HG02763 (cell line): ENCODE measurements around the gene TRIM24.

Source experiments
- ATAC-seq: cut with Tn5 transposase; IDR thresholded peaks from one replicate; pipeline ENCODE4 v1.9.1; 2021; ENCODE audit warnings: mild to moderate bottlenecking, moderate library complexity; ENCODE audit not compliant: unreplicated experiment

Gene TRIM24

DNA sequence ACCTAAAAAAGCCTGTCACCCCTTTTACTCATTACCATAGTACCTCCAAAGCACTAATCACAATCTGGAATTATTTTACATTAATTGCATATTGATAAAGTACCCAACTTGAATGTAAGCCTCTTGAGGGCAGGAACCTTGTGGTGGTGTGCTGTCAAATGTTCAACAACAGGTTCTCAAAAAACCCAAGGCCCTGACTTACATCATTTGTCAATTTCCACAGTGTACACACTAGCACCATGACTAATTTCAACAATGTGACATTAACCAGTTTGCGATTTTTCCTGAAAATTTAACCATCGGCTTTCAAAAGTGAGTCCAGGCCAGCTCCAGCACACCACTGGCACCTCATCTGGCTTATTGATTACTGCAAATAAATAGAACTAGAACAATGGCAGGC lies 153.6 kb downstream of the TRIM24 start:
- ATAC-seq = no peak

DNA sequence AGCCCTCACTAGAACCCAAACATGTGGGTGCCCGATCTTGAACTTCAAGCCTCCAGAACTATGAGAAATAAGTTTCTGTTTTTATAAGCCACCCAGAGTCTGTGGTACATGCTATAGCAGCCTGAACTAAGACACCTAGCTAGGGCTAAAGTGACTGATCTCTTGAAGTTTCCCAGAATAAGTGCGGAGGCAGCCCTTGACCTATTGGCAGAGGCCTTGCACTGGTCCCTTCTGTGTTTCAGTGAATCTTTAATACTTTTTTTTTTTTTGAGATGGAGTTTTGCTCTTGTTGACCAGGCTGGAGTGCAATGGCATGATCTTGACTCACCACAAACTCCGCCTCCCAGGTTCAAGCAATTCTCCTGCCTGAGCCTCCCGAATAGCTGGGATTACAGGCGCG lies 156.0 kb downstream of the TRIM24 start:
- ATAC-seq = no peak

DNA sequence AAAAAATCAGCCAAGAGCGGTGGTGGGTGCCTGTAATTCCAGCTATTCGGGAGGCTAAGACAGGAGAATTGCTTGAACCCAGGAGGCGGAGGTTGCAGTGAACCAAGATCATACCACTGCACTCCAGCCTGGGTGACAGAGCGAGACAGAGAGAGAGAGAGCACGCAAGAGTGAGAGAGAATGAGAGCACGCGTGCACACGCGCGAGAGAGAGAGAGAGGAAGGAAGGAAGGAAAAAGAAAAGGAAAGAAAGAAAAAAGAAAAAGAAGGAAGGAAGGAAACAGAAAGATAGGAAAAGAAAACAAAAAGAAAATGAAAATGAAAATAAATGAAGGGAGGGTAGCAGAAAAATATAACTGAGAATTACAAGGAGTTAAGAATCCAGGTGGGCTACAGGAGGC lies 158.4 kb downstream of the TRIM24 start:
- no peak for ATAC-seq

DNA sequence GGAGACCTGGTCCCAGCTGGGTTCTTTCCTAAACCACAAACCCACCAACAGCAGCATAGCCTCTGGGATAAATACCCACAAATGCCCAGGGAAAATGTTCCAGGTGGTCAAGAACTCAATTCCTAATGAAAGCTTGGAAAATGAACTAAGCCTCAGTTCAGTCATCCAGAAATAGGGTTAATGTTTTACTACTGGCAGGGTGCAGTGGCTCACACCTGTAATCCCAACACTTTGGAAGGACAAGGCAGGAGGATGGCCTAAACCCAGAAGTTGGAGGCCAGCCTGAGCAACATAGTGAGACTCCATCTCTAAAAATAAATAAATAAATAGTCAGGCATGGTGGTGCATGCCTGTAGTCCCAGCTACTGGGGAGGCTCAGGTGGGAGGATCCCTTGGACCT lies 158.9 kb downstream of the TRIM24 start:
- no peak for ATAC-seq

DNA sequence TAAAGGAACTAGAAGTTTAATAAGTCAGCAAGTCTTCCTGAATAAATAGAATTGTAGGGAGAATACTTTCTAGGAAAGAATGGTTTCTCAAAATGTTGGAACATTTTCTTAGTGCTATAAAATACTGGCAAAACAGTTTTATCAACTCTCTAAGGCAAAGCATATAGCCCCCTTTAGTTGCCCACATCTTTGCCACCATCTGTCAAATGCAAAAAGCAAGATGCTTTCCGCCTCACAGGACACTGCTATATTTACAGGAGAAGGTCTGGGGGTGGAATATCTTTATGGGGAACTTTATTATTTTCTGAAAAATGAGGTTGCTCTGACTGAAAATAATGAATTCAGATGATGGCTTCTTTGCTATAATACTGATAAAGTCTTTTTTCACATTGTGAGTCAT lies 162.8 kb downstream of the TRIM24 start:
- ATAC-seq = no peak

DNA sequence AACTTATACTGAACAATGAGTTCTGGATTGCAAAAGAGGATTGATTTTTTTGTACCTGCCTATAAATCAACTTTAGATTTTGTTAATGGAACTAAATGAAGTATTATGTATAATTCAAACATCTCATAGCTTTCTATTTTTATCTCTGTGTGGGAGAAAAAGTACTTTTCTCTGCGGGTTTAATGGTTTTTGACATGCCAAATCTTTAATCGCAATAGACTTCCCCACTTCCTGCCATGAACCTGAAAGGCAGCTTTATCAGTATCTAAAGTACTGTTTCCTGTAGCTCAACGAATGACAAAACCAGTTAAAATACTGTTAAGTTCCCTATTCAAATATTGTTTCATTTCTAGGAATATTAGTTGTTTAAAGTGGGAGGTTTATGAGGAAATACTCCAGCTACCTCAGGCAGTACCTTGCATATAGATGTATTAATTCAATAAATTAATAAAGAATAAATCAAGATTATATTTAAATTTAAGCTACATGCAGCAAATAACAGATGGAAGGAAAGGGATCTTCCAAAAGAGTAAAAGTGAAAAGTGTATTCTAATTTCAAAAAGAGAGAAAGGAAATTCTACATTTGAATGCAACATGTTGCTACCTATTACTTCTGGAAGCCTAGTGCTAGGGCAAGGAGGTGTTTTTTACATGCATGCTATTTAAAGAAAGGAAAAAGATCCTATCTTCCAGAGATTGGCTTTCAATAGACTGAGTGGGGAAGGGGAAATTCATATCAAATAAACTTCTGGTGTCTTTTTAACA lies 165.2 kb downstream of the TRIM24 start:
- ATAC-seq = no peak

DNA sequence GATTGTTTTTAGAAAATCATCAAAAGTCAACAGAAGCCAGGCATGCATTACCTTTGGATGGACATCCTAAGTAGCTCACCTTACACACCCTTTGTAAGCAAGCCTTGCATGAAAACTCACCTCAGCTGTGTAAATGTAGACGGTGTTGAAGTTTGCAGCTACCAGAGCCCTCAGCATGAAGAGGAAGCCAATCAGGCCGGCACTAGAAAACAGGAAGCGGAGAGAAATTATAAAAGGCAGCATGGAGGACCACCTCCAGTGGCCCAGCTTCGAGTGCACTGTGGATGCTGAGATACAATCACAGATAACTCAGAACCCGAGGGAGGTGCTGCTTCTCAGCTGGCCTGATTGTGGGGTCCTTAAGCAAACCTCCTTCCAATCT lies 165.8 kb downstream of the TRIM24 start:
- ATAC-seq = no peak

DNA sequence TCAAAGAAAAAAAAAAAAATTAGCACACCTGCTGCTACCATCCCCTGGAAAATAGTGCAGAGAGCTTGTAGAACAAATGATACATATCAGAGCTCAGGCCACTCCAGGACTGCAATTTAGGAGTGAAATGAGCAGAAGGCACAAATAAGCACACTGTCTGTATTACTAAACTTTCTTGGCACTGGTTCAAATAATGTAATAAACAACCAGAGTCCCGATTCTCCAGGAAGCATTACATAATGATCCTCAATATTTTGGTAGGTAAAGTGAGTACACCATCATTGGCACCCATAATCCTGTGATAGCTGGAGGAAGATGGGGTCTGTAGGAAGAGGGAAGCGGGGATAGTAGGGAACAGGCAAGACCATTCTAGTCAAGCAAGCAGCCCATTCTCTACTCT lies 166.8 kb downstream of the TRIM24 start:
- ATAC-seq = no peak

DNA sequence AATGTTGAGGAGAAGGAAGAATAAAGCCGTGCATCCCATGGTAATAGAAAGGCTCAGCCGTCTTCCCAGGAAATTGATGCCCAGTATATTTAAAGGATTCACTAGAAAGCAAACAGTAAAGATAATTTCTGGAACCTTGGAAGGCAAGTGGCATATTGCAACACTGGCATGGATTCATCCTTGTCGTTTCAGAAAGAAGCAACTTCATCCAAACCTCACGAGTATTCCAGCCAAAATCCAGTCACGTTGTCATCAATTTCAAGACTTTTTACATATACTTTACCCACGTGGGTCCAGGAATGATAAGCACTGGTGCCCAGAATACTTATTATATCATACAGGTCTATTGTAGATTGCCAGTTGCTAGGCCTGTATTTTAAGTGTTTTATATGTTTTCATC lies 167.3 kb downstream of the TRIM24 start:
- ATAC-seq = no peak

DNA sequence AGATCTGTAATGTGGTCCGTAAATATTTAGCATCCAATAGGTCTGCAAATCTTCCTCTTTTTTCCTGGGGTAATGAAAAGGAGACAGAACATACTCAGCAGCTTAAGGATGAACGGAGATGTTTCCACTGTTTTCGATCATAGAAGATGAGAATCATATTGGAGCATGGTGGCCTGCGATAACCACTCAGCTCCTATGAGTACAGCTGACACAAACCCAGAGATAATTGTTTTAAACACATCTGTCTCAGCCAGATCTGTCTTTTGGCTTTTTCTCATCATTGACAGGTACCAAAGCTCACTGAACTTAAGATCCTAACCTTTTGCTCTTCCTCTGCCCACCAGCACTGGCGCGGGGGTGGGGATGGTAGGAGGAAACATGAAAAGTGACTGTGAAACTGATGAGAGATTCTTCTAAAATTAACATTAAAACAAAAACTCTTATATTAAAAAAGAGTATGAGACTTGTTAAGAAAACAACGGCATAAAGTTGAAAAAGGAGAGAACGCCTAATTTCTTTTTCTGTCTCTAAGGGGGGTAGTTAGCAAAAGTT lies 170.1 kb downstream of the TRIM24 start:
- ATAC-seq = no peak

DNA sequence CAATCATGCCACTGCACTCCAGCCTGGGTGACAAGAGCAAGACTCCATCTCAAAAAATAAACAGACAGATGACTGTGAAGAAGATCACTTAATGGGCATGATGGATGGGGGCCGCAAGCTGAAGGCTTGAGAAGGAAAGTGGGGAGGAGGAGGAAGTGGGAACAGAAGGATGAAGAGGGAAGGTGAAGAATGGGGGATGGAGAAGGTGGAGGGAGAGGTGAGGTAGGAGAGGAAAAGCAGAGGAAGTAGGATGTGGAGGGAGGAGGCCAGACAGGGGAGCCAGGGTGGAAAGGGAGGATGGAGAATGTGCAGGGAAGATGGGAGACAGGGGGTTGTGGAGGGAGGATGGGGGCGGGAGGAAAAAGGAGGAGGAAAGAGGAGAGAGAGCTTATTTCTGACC lies 172.3 kb downstream of the TRIM24 start:
- ATAC-seq = no peak

DNA sequence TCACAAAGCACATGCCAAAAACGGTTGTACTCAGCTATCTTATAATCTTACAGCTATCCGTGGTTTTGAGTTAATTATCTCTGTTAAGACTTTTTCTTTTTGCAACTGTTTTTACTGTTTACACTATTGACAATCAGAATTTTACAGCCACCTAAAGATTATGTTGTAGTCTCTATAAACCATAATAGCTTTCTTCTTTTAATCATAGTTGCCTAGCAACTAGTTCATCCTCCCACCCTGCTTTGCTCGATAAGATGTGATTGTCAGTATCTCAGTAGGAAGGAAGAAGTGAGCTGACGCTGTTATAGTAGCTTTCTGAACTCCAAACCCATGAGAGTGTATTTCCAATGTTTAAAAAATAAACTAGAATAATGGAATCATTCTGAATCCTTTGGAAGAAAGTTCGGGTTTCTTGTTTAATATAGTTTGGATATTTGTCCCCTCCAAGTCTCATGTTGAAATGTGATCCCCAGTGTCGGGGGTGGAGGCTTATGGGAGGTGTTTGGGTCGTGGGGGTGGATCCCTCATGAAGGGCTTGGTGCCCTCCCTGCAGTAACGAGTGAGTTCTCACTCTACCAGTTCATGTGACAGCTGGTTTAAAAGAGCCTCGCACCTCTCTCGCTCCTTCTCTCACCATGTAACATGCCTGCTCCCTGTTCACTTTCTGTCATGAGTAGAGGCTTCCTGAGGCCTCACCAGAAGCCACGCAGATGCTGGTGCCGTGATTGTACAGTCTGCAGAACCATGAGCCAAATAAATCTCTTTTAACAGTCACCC lies 173.0 kb downstream of the TRIM24 start:
- no peak for ATAC-seq
